CD8-positive, alpha-beta memory T cell (primary cell): ENCODE measurements around the gene SUPT6H. TPM values are rescaled to one million over a fixed set of nuclear protein-coding genes. Genes with fewer than 3 reads are reported as not detected.

Source experiments
- CTCF ChIA-PET: fragments of 350-600 bp; sonication (Branson Sonifier 250); formaldehyde crosslinking; loops from one replicate; lab custom pipeline; 2021; ENCODE audit warnings: antibody characterized with exemption; lab: Charles Lee
- POLR2A ChIA-PET: fragments of 350-600 bp; sonication (Branson Sonifier 250); formaldehyde crosslinking; loops from one replicate; lab custom pipeline; 2021; ENCODE audit warnings: antibody characterized with exemption; lab: Charles Lee
- DNase-seq, 5 donors: peaks; one replicate each; pipeline versions ENCODE4 v3.0.0 to v3.0.0-alpha.2; 2020 to 2022; ENCODE audit warnings: mixed read lengths in 1 of 5
- H3K27ac ChIP-seq: one replicate; pipeline ENCODE4 v1.7.0; 2013; ENCODE audit warnings: low read depth, mild to moderate bottlenecking, low read length, moderate library complexity
- H3K27me3 ChIP-seq: 2 replicates; pipeline ENCODE4 v1.7.0; 2013; ENCODE audit warnings: low read length, mild to moderate bottlenecking; ENCODE audit not compliant: insufficient read depth, poor library complexity, severe bottlenecking
- H3K36me3 ChIP-seq: 2 replicates; pipeline ENCODE4 v1.7.0; 2013; ENCODE audit warnings: mild to moderate bottlenecking, low read length, moderate library complexity; ENCODE audit not compliant: insufficient read depth
- H3K4me1 ChIP-seq: 2 replicates; pipeline ENCODE4 v1.7.0; 2013; ENCODE audit warnings: mild to moderate bottlenecking, low read length, moderate library complexity; ENCODE audit not compliant: insufficient read depth
- H3K4me3 ChIP-seq: 2 replicates; pipeline ENCODE4 v1.7.0; 2013; ENCODE audit warnings: mild to moderate bottlenecking, low read length
- H3K9me3 ChIP-seq: 2 replicates; pipeline ENCODE4 v1.7.0; 2013; ENCODE audit warnings: mild to moderate bottlenecking, low read length
- H3K27ac Mint-ChIP-seq, 8 donors: one replicate each; pipeline ENCODE4 v1.8.0; 2020 to 2021; ENCODE audit warnings: mixed read lengths in 8 of 8, mild to moderate bottlenecking in 6 of 8, inconsistent platforms in 3 of 8, moderate library complexity in 3 of 8
- H3K27me3 Mint-ChIP-seq, 2 donors: one replicate each; pipeline ENCODE4 v1.8.0; 2020 to 2021; ENCODE audit warnings: mixed read lengths in 2 of 2, mild to moderate bottlenecking in 1 of 2, moderate library complexity in 1 of 2
- H3K36me3 Mint-ChIP-seq, 3 donors: one replicate each; pipeline ENCODE4 v1.8.0; 2020 to 2021; ENCODE audit warnings: mixed read lengths in 3 of 3, inconsistent platforms in 1 of 3, mild to moderate bottlenecking in 1 of 3
- H3K4me1 Mint-ChIP-seq, 3 donors: one replicate each; pipeline ENCODE4 v1.8.0; 2020 to 2021; ENCODE audit warnings: mixed read lengths in 3 of 3, inconsistent platforms in 1 of 3, mild to moderate bottlenecking in 1 of 3
- H3K4me3 Mint-ChIP-seq, 7 donors: one replicate each; pipeline ENCODE4 v1.8.0; 2020 to 2021; ENCODE audit warnings: mixed read lengths in 7 of 7, mild to moderate bottlenecking in 6 of 7, moderate library complexity in 4 of 7, inconsistent platforms in 2 of 7
- H3K9me3 Mint-ChIP-seq, 5 donors: one replicate each; pipeline ENCODE4 v1.8.0; 2020 to 2022; ENCODE audit warnings: mixed read lengths in 5 of 5, mild to moderate bottlenecking in 3 of 5, moderate library complexity in 2 of 5, inconsistent platforms in 1 of 5
- polyA plus RNA-seq: library from polyadenylated mRNA; unstranded; fragments of 300-500 nt; fragmentation: Illumina TruSeq; gene quantifications from one replicate; pipeline ENCODE4 v1.2.3, GENCODE V29; 2021
- total RNA-seq, 2 experiments: library from RNA; stranded (reverse); gene quantifications; one replicate each; pipeline ENCODE4 v1.2.3, GENCODE V29; 2021

Gene SUPT6H
- total and polyA plus RNA-seq, 3 experiments from 2014 or later = 20.1 to 88.4 (median 80.0) TPM

DNA sequence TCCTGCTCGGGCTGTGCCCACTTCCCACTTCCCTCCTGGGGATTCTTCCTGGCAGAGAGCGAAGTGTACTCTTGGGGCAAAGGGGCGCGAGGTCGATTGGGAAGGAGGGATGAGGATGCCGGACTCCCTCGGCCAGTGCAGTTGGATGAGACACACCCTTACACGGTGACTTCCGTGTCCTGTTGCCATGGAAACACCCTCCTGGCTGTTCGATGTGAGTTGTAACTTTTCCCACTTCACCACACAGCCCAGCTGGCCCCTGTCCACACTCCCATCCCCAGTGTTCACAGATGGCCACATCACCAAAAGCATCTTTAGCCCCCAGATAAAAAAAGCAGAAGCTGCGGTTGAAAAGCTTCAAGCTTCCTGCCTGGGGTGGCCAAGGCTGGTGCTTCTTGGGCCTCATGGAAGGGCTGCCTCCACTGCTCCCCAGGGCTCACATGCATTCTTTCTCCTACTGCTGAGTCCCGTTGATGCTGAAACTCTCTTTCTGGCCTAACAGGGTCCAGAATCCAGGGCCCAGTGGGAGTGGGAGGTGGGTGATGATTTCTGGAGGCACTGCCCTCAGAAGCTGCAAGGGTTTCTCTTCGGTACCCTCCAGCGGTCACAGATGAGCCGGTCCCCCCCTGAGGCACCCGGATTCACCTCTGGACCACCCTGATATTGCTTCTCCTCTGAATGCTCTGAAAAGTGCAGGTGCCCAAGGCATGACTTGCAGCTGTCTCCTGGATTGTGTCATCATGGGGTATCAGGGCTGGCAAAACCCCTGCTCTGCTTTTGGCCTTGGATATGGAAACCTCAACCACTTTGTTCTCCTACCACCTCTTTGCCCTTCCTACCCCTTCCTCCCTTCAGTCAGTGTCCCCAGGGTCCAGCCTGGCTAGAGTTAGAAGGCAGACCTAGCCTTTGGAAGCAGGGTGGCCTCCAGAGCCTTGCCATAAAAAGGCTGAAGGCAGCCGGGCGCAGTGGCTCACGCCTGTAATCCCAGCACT is 79.6 kb downstream of the SUPT6H start:
- H3K4me3 ChIP-seq = no peak overlapping the region

DNA sequence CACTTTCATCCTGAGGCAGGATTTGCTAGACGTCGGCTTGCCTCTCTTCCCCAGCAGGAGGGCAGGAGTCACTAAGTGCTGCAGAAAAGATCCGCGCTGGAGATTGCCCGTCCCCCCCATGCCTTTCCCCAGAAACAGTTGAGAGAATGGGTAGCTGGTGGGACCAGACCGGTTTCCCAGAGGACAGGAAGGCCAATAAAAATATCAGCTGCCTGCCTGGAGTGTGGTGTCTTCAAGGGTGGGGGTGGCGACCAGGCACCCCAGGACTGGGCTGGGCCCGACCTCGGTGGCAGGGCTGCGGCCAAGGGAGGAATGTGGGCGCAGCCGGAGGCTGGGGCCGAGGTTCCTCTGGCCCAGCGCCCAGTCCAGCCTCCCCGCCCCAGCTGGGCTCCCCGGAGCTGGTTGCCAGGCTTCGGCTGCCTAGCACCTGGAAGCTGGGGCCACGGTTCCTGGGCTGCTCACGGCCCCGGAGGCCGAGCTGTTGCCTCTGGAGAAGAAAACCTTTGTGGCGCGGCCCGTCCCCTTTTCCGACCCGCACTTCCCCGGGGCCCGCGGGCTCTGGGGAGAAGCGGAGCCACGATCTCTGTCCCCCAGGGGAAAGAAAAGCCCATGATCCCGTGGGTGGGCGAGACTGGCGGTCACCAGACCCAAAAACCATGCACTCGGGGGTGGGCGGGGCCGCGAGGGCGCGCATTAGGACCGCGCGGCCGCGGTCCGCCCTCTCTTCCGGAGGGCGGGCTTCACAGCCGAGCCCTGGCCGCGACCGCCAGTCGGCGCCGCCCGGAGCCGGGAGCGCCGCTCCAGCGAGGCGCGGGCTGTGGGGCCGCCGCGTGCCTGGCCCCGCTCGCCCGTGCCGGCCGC is 81.5 kb downstream of the SUPT6H start, which contains the start of gene TRAF4:
TRAF4 (plus strand) TSS at position 769 of the 861 bp plus-strand sequence. CDS start 102 bp downstream, outside the sequence.
- POLR2A ChIA-PET = interaction anchor here (0.8 to 9.2 kb wide), 3 partner anchors 13 to 24 kb away, joined by 4 to 128 read pairs (median 7); partner anchors contain the start of genes NEK8, RPL23A and TLCD1
- Histone ChIP-seq H3K4me1 (peaks cover 37% of the 10 kb centered on the region), H3K27me3 (no peaks in the 10 kb centered on the region)

More for the DNA sequence above, 79.6 kb downstream of the SUPT6H start:
- H3K4me1 Mint-ChIP-seq = peaks cover 12 to 37% (median 22%) of the 10 kb centered on the region in 3 donors
- H3K9me3 Mint-ChIP-seq = no peaks in the 10 kb centered on the region
- Histone ChIP-seq H3K36me3 (no peaks in the 10 kb centered on the region), H3K9me3 (no peaks in the 10 kb centered on the region), H3K27ac (peak overlapping the region; percentile 17), H3K4me1 (peaks cover 43% of the 10 kb centered on the region), H3K27me3 (no peaks in the 10 kb centered on the region)
- ChIA-PET POLR2A (interaction anchor here (0.6 kb wide), 1 partner anchor 13 kb away, joined by 4 read pairs; no protein-coding TSS in a partner anchor), CTCF (interaction anchor here (1.5 to 17.0 kb wide), 3 partner anchors 8 to 23 kb away, joined by 6 to 579 read pairs (median 12); partner anchors contain the start of genes NEK8, RPL23A and TLCD1)
- DNase-seq = no peak
- no peak overlapping the region for H3K4me3 Mint-ChIP-seq
- H3K27ac Mint-ChIP-seq = peak overlapping the region in 1 of 8 donors; percentile 36
- H3K27me3 Mint-ChIP-seq = no peaks in the 10 kb centered on the region
- H3K36me3 Mint-ChIP-seq = peaks cover 0 to 5% (median 2%) of the 10 kb centered on the region in 3 donors

DNA sequence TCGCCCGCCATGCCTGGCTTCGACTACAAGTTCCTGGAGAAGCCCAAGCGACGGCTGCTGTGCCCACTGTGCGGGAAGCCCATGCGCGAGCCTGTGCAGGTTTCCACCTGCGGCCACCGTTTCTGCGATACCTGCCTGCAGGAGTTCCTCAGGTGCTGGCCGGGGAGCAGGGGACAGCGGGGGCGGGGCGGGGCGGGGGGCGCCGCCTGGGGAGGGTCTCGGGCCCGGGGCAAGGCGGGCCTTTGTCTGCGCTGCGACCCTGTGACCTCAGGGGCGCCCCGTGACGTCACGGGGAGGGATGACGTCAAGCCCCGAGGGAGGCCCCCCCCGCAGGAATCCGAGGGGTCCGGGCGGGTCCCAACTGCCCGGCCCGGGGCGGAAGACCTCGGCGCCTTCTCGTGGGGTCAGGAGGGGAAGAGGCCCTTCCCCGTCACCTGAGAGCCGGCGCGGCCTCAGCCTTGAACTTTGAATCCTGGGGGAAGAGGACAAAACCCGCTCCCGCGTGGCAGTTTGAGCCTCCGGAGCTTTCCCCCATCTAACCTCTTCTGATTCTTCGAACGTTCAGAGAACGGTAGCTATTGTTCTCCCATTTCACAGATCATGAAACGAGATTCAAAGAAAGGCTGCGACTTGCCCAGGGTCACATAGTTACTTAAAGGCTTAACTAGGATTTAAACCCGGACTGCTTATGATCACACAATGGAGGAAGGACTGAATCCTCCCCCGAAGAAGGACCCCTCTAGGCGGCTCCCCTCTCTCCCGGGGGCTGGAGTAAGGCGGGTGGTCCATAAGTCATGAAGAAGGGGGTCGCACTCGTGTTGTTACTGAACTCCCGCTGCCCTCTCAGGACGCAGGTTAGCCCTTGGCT is 82.3 kb downstream of the SUPT6H start:
- H3K4me1 Mint-ChIP-seq = peaks cover under 1 to 28% (median 14%) of the 10 kb centered on the region in 3 donors
- Histone ChIP-seq H3K4me3 (peak overlapping the region; percentile 91), H3K4me1 (peaks cover 29% of the 10 kb centered on the region), H3K36me3 (no peaks in the 10 kb centered on the region), H3K27ac (peak overlapping the region; percentile 87), H3K27me3 (no peaks in the 10 kb centered on the region), H3K9me3 (no peaks in the 10 kb centered on the region)
- no peaks in the 10 kb centered on the region for H3K9me3 Mint-ChIP-seq
- POLR2A ChIA-PET = interaction anchor here (0.9 to 9.2 kb wide), 3 partner anchors 17 to 25 kb away, joined by 7 to 128 read pairs (median 9); partner anchors contain the start of genes NEK8, RPL23A and TLCD1
- H3K4me3 Mint-ChIP-seq = peak overlapping the region; percentile 86 to 94 (median 89)
- peak overlapping the region; percentile 88 to 98 (median 92) for H3K27ac Mint-ChIP-seq
- peaks cover 0 to 23% (median 0%) of the 10 kb centered on the region in 3 donors for H3K36me3 Mint-ChIP-seq
- no peaks in the 10 kb centered on the region for H3K27me3 Mint-ChIP-seq
- DNase-seq = peak; percentile 41 to 81 (median 62)
- CTCF ChIA-PET = interaction anchor here (0.6 to 17.0 kb wide), 7 partner anchors 18 to 199 kb away, joined by 3 to 579 read pairs (median 4); partner anchors contain the start of genes FAM222B, NEK8, RPL23A and TLCD1

More for the DNA sequence above, 81.5 kb downstream of the SUPT6H start, which contains the start of gene TRAF4:
- Mint-ChIP-seq H3K36me3 (peaks cover 0 to 14% (median 1%) of the 10 kb centered on the region in 3 donors), H3K9me3 (no peaks in the 10 kb centered on the region), H3K27me3 (no peaks in the 10 kb centered on the region), H3K4me3 (peak within 1 kb of the TSS; percentile 86 to 94 (median 89)), H3K27ac (peak within 1 kb of the TSS; percentile 88 to 98 (median 92)), H3K4me1 (peaks cover 7 to 35% (median 20%) of the 10 kb centered on the region in 3 donors)
- CTCF ChIA-PET = interaction anchor here (0.7 to 17.0 kb wide), 3 partner anchors 10 to 21 kb away, joined by 3 to 579 read pairs (median 12); partner anchors contain the start of genes NEK8, RPL23A and TLCD1
- no peaks in the 10 kb centered on the region for H3K36me3 ChIP-seq
- peak; percentile 68 to 82 (median 72) for DNase-seq
- peak within 1 kb of the TSS; percentile 91 for H3K4me3 ChIP-seq
- no peaks in the 10 kb centered on the region for H3K9me3 ChIP-seq
- H3K27ac ChIP-seq = peak within 1 kb of the TSS; percentile 87

- Mint-ChIP-seq H3K9me3 (no peaks in the 10 kb centered on the region), H3K36me3 (peaks cover 0 to 26% (median 0%) of the 10 kb centered on the region in 3 donors), H3K4me1 (peaks cover 3 to 33% (median 17%) of the 10 kb centered on the region in 3 donors), H3K27ac (peak overlapping the region; percentile 88 to 98 (median 92)), H3K27me3 (no peaks in the 10 kb centered on the region), H3K4me3 (peak overlapping the region; percentile 86 to 94 (median 89))
- Histone ChIP-seq H3K27me3 (no peaks in the 10 kb centered on the region), H3K4me3 (peak overlapping the region; percentile 91), H3K9me3 (no peaks in the 10 kb centered on the region), H3K27ac (peak overlapping the region; percentile 87), H3K4me1 (peaks cover 33% of the 10 kb centered on the region), H3K36me3 (no peaks in the 10 kb centered on the region)
- DNase-seq = peak in 1 of 5 donors; percentile 33
- ChIA-PET CTCF (interaction anchor here (0.6 to 17.0 kb wide), 9 partner anchors 17 to 198 kb away, joined by 3 to 579 read pairs (median 4); partner anchors contain the start of genes FAM222B, NEK8, RPL23A and TLCD1), POLR2A (interaction anchor here (0.5 to 9.2 kb wide), 3 partner anchors 18 to 111 kb away, joined by 3 to 128 read pairs (median 9); partner anchors contain the start of genes NEK8, RPL23A and TLCD1)
These were observed 83.2 kb downstream of the SUPT6H start for GRCh38 chr17:28744972-28745785.

DNA sequence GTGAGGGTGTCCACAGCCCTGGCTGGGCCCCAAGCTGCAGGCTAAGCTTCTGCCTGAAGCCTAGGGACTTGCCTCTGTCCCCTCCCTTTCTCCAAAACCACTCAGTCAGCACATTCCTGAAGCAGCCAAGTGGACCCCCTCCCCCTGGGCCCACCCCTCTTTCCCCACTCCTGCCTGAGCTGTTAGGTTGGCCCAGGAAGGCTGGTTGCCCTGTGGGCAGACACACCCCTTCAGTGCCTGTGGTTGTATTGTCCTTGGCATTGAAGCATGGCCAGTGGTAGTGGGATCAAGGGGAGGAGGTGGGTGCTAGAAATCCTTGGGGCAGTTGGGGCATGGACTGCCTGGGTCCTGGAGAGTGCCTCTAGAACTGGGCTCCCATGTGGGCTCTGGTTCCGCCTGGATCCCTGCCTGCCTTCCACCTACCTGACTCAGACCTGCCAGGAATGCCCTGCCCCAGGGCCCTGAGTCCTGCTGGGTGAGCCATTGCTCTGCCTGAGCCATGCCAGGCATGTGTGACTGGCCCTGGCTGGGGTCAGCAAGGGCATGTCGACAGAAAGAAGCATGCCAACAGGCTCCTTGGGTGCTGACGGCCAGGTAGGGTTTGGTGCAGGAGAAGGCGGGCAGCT is 83.9 kb downstream of the SUPT6H start:
- peaks cover 36% of the 10 kb centered on the region for H3K4me1 ChIP-seq
- H3K27ac Mint-ChIP-seq = peak overlapping the region in 7 of 8 donors; percentile 64 to 89 (median 83)
- no peak for DNase-seq

More for the DNA sequence above, 83.9 kb downstream of the SUPT6H start:
- Histone ChIP-seq H3K9me3 (no peaks in the 10 kb centered on the region), H3K36me3 (no peaks in the 10 kb centered on the region), H3K27me3 (no peaks in the 10 kb centered on the region), H3K27ac (peak overlapping the region; percentile 87), H3K4me3 (no peak overlapping the region)
- Mint-ChIP-seq H3K27me3 (no peaks in the 10 kb centered on the region), H3K4me1 (peaks cover 3 to 34% (median 17%) of the 10 kb centered on the region in 3 donors), H3K9me3 (no peaks in the 10 kb centered on the region), H3K36me3 (peaks cover 0 to 26% (median 0%) of the 10 kb centered on the region in 3 donors), H3K4me3 (peak overlapping the region in 6 of 7 donors; percentile 41 to 92 (median 62))
- POLR2A ChIA-PET = interaction anchor here (0.5 to 9.2 kb wide), 2 partner anchors 18 to 110 kb away, joined by 3 to 128 read pairs; partner anchors contain the start of genes NEK8 and TLCD1
- CTCF ChIA-PET = interaction anchor here (1.0 to 17.0 kb wide), 6 partner anchors 18 to 157 kb away, joined by 3 to 579 read pairs (median 4); partner anchors contain the start of genes FAM222B, NEK8, RPL23A and TLCD1
